H1 (cell line): ENCODE data around the gene LEFTY1.

ENCODE experiments used
- CBX8 ChIP-seq: fragments of 300-800, 300-1000 bp; sonication (generic); IDR thresholded peaks from 2 replicates; pipeline ENCODE4 v1.7.1; 2016; ENCODE audit warnings: low read depth, low read length, borderline replicate concordance
- CTCF ChIP-seq, 3 experiments: IDR thresholded peaks; 1 replicate in 2 of 3; 2 replicates in 1 of 3; pipeline versions ENCODE4 v1.5.1 to v1.6.1; 2011; ENCODE audit warnings: low read length in 3 of 3, mild to moderate bottlenecking in 3 of 3, inconsistent platforms in 2 of 3, low read depth in 1 of 3, moderate library complexity in 1 of 3; ENCODE audit not compliant: insufficient read depth in 1 of 3; ENCODE audit errors: control extremely low read depth in 1 of 3
- KDM5A ChIP-seq: fragments of 200-600 bp; IDR thresholded peaks from 2 replicates; pipeline ENCODE4 v1.7.1; 2012; ENCODE audit warnings: mild to moderate bottlenecking, low read length, inconsistent platforms, mixed read lengths
- NRF1 ChIP-seq: IDR thresholded peaks from 2 replicates; pipeline ENCODE4 v1.6.1; 2011; ENCODE audit warnings: mild to moderate bottlenecking, low read depth, low read length, improper control_type of control experiment
- RFX5 ChIP-seq: IDR thresholded peaks from 2 replicates; pipeline ENCODE4 v1.6.1; 2011; ENCODE audit warnings: low read depth, low read length, improper control_type of control experiment, borderline replicate concordance

GRCh38 chr1:225937048-225937968 lies 48.4 kb upstream of the LEFTY1 start:
- TF ChIP-seq CTCF (IDR thresholded peaks at IDR 0.05; ENCODE audit: control extremely low read depth in 1 of 3, insufficient read depth in 1 of 3, low read depth in 1 of 3, low read length in 3 of 3) (no peak), CBX8 (no peak), NRF1 (no peak), KDM5A (no peak), RFX5 (no peak)
